ENCODE data around the gene CD44. TPM values are rescaled to one million over a fixed set of nuclear protein-coding genes. Genes with fewer than 3 reads are reported as not detected.

Gene CD44
- total RNA-seq, 1 donor from 2014 or later, result 319 TPM

GRCh38 chr11:35262056-35262455 is 123.1 kb downstream of the CD44 start:
- DNase-seq, result no peak

- no peak for DNase-seq
These were observed 123.8 kb downstream of the CD44 start for GRCh38 chr11:35262735-35263134.

GRCh38 chr11:35265755-35266454 is 126.9 kb downstream of the CD44 start:
- no peak for DNase-seq

- DNase-seq, result no peak
These were observed 128.5 kb downstream of the CD44 start for GRCh38 chr11:35267504-35267903.

GRCh38 chr11:35270342-35270741 is 131.4 kb downstream of the CD44 start:
- DNase-seq, result no peak

- DNase-seq, result no peak
These were observed 132.1 kb downstream of the CD44 start for GRCh38 chr11:35271031-35271430.

- no peak for DNase-seq
These were observed 133.5 kb downstream of the CD44 start for GRCh38 chr11:35272391-35272902.

GRCh38 chr11:35274909-35275785 is 136.2 kb downstream of the CD44 start:
- no peak for DNase-seq

GRCh38 chr11:35275786-35276170 is 136.8 kb downstream of the CD44 start:
- no peak for DNase-seq

- DNase-seq, result no peak
These were observed 137.6 kb downstream of the CD44 start for GRCh38 chr11:35276396-35277145.

- DNase-seq, result no peak
These were observed 138.9 kb downstream of the CD44 start for GRCh38 chr11:35277827-35278226.

- no peak for DNase-seq
These were observed 141.8 kb downstream of the CD44 start for GRCh38 chr11:35280727-35281126.

- DNase-seq, result peak; percentile 36
These were observed 142.3 kb downstream of the CD44 start for GRCh38 chr11:35281169-35281688.

Other genes starting within 250 kb of the CD44 start
- gene APIP, start 222.8 kb upstream of the CD44 start, total RNA-seq, result 18.6 TPM
- gene PDHX, start 222.6 kb upstream of the CD44 start, total RNA-seq, result 27.9 TPM